IPS-NIHi7 (cell line): ENCODE results near the gene MAPKBP1.

Source experiments
- DNase-seq: peaks from one replicate; pipeline ENCODE4 v3.0.0; 2012; ENCODE audit warnings: mixed read lengths; ENCODE audit errors: extremely low spot score

Gene MAPKBP1

DNA sequence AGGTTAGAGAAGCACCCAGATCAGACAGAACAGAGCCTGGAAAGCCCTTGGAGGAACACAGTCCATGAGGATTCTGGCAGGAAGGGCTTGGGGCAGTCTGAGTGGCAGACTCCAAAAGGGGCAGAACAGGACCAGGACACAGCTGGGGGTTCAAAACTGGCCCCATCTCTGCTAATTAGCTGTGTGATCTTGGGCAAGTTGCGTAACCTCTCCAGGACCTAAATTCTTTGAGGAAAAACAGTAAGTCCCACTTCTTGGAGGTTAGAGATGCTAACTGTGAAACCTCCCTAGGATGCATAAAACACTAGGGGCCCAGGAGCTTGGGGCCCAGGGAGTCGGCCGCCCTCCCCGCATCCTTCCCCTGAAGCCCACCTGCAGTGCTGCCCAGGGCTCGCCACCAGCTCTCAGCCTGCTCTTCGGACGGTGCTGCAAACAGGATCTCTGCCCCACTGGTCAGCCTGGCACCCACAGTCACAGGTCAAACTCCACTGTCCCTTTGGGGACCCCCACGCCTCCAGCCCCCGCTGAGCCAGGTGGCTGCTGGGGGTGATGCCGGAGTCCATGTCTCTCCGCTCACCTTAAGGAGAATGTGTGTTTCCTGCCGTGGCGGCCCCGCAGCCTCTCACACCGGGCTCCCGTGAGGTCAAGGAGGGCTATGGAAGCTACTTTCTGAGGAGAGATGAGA lies 76.3 kb downstream of the MAPKBP1 start:
- no peak for DNase-seq

DNA sequence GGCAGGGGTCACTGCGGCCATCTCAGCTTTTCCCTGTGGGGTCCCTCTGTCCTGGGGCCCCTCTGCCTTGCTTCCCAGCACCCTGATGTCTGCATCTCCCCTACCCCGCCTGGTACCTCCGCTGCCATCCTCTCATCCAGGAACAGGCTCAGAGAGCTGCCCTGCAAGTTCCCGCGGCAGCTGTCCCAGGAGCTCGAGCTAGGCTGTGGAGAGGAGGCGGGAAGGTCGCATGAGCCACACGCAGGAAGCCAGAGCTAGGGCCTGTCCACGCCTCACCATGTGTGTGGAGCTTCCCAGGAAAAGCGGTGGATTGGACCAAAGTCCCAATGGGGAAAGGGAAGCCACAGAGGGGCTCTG lies 76.9 kb downstream of the MAPKBP1 start:
- no peak for DNase-seq

- no peak for DNase-seq
These were observed 77.6 kb downstream of the MAPKBP1 start for GRCh38 chr15:41851755-41852370.

GRCh38 chr15:41852736-41853590 lies 78.7 kb downstream of the MAPKBP1 start:
- DNase-seq = no peak

- no peak for DNase-seq
These were observed 79.5 kb downstream of the MAPKBP1 start for GRCh38 chr15:41853831-41854230.

DNA sequence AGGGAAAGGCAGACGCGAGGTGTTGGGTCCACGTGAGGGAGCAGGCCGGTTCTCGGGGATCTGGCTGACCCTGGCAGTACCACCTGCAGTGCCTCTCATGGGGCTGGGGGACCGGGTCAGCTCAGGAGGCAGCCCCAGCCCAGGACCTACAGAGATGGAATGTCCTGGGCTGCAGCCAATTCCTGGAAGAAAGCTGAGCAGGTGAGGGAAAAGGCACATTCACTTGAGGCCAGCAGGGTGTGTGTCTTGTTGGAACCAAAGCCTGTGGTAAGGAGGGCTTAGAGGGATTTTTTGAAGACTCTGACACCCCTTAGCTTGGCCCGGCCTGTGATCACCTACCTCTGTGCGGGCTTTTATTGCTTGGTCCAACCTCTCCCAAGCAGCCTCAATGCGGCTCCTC lies 80.2 kb downstream of the MAPKBP1 start:
- DNase-seq = no peak

- peak; percentile 49 for DNase-seq
These were observed 81.1 kb downstream of the MAPKBP1 start for GRCh38 chr15:41855261-41855961.

GRCh38 chr15:41856262-41856661 lies 82.0 kb downstream of the MAPKBP1 start:
- no peak for DNase-seq

- DNase-seq = no peak
These were observed 82.4 kb downstream of the MAPKBP1 start for GRCh38 chr15:41856716-41857115.

- DNase-seq = no peak
These were observed 83.0 kb downstream of the MAPKBP1 start for GRCh38 chr15:41857316-41857715.

DNA sequence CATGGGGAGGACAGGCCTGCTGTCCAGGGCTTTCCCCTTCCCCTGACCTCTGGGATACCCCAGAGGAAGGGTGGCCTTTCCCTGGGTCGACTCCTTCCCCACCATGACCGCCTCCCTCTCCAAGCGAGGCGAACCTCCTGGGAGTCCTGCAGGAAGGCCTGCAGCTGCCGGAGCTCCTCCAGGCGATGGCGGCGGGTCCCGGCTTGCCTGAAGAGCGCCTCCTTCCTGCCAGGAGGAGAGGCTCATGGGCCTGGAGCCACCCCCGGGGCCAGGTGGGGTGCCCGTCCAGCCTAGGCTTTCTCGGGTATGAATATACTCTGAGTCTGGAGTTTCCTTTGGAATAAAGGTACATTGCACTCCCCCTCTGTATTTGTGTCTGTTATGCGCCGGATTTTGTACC lies 84.5 kb downstream of the MAPKBP1 start:
- DNase-seq = no peak

- DNase-seq = no peak
These were observed 86.0 kb downstream of the MAPKBP1 start for GRCh38 chr15:41860049-41860828.

DNA sequence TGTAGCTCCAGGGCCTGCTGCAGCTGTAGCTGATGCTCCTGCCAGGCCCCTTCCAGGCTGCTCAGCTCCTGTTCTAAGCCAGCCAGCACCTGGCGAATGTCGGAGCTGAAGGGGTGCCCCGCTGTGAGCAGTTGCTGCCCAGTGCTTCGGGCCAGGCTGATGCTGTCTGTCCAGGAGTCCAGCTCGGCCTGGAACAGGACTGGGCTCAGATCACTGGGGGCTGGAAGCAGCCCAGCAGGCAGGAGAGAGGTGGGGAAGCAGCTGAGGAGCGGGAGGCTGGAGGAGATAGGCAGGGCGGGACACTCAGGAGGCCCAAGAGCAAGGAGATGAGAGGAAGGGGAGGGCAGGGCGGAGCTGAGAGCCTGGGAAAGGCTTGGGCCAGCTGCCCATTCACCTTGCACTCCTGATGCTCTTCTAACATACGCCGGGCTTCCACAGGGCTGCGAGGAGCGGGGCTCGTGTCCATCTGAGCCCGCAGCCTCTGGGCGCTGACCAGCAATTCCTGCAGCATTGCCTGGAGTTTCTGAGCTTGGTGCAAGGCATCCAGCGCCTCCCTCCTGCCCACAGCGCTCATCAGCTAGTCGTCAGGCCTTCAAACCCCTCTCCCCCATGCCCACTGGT lies 87.6 kb downstream of the MAPKBP1 start:
- DNase-seq = no peak

GRCh38 chr15:41862515-41863116 lies 88.3 kb downstream of the MAPKBP1 start:
- DNase-seq = peak; percentile 60

- DNase-seq = no peak
These were observed 91.3 kb downstream of the MAPKBP1 start for GRCh38 chr15:41865490-41866055.

DNA sequence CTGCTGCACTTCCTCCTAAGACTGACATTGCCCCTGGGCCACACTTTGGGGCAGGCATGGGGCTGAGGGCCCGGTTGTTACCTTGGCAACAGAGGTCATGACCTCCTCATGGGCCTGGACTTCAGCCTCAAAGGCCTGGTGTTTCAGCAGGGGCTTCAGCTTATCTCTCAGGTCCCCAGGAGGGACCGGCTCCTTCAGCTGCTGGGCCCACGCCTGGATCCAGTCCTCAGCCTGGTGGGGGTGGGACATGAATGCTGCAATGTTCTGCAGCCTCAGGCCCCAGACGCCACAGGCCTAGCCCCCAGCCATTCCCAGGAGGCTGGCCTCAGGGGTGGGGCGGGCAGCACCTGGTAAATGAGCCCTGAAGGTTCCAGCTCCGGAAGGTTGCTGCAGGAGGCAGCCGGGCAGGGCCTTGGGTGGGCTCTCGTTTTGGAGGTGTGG lies 92.0 kb downstream of the MAPKBP1 start:
- peak; percentile 56 for DNase-seq

GRCh38 chr15:41866872-41867579 lies 92.7 kb downstream of the MAPKBP1 start:
- no peak for DNase-seq

- no peak for DNase-seq
These were observed 94.0 kb downstream of the MAPKBP1 start for GRCh38 chr15:41868321-41868720.
